ENCODE measurements around the gene RGL4.

- no peak for TF ChIP-seq POLR2A (IDR thresholded peaks at IDR 0.05)
- TF ChIP-seq CTCF (IDR thresholded peaks at IDR 0.05) = no peak
Observed at GRCh38 chr22:23743303-23743705, 52.5 kb downstream of the RGL4 start.

Data from ovary (tissue), 3 donors.